B cell (primary cell): ENCODE data around the gene RTBDN. TPM values are rescaled to one million over a fixed set of nuclear protein-coding genes. Genes with fewer than 3 reads are reported as not detected.
A peak's percentile ranks its signal among the peaks of the same experiment; 100 is the strongest.

Experiments
- ATAC-seq: fragments of 200-7000 bp; cut with Tn5 transposase; one replicate; pipeline ENCODE4 v1.10.0; 2021; ENCODE audit warnings: low read depth, mild to moderate bottlenecking, moderate number of reproducible peaks, moderate library complexity
- CTCF ChIA-PET: fragments of 350-600 bp; sonication (Branson Sonifier 250); formaldehyde crosslinking; loops from one replicate; lab custom pipeline; 2021; ENCODE audit warnings: antibody characterized with exemption, inconsistent platforms; lab: Charles Lee
- POLR2A ChIA-PET: fragments of 350-600 bp; sonication (Branson Sonifier 250); formaldehyde crosslinking; loops from one replicate; lab custom pipeline; 2021; ENCODE audit warnings: antibody characterized with exemption; lab: Charles Lee
- DNase-seq: peaks from one replicate; pipeline ENCODE4 v3.0.0; 2013
- H2AFZ ChIP-seq: 2 replicates; pipeline ENCODE4 v1.6.1; 2012; ENCODE audit warnings: mild to moderate bottlenecking, low read depth, low read length; ENCODE audit not compliant: insufficient read depth, poor library complexity, severe bottlenecking
- H3K27ac ChIP-seq, 2 donors: 1 replicate in 1 of 2; 2 replicates in 1 of 2; pipeline ENCODE4 v1.5.1; 2012 to 2013; ENCODE audit warnings: low read length in 2 of 2, mild to moderate bottlenecking in 2 of 2, moderate library complexity in 1 of 2
- H3K27me3 ChIP-seq, 4 experiments: fragments of 200-600 bp in 1 of 4; sonication (generic) in 1 of 4; replicated peaks in 1 of 4; 1 replicate in 2 of 4; 2 replicates in 2 of 4; pipeline versions ENCODE4 v1.6.1 to v1.7.0; 2013 to 2016; ENCODE audit warnings: low read length in 3 of 4, mild to moderate bottlenecking in 2 of 4, mixed read lengths in 1 of 4, moderate library complexity in 1 of 4; ENCODE audit not compliant: insufficient read depth in 4 of 4, control insufficient read depth in 3 of 4; ENCODE audit errors: control extremely low read depth in 1 of 4
- H3K36me3 ChIP-seq, 2 experiments: replicated peaks in 1 of 2; 1 replicate in 1 of 2; 2 replicates in 1 of 2; pipeline versions ENCODE4 v1.6.1 to v1.7.1; 2013; ENCODE audit warnings: low read length in 1 of 2; ENCODE audit not compliant: insufficient read depth in 2 of 2, control insufficient read depth in 1 of 2; ENCODE audit errors: control extremely low read depth in 1 of 2, extremely low read depth in 1 of 2
- H3K4me1 ChIP-seq, 2 donors: fragments of 200-600 bp in 1 of 2; sonication (generic) in 1 of 2; 1 replicate in 1 of 2; 2 replicates in 1 of 2; pipeline versions ENCODE4 v1.5.1 to v1.6.1; 2013 to 2017; ENCODE audit warnings: low read length in 2 of 2; ENCODE audit not compliant: control insufficient read depth in 2 of 2, insufficient read depth in 2 of 2
- H3K4me2 ChIP-seq: replicated peaks from 2 replicates; pipeline ENCODE3; 2012; ENCODE audit warnings: mild to moderate bottlenecking, low read depth, low read length; ENCODE audit not compliant: poor library complexity, severe bottlenecking
- H3K4me3 ChIP-seq, 5 experiments: fragments of 200-600 bp in 1 of 5; sonication (generic) in 1 of 5; 1 replicate in 3 of 5; 2 replicates in 2 of 5; pipeline versions ENCODE4 v1.5.1 to v1.7.0; 2011 to 2016; ENCODE audit warnings: low read length in 4 of 5, mild to moderate bottlenecking in 4 of 5, low read depth in 2 of 5, control low read depth in 1 of 5, moderate library complexity in 1 of 5; ENCODE audit not compliant: insufficient read depth in 1 of 5; ENCODE audit errors: control extremely low read depth in 1 of 5, extremely low read depth in 1 of 5
- H3K79me2 ChIP-seq: fragments of 200-600 bp; sonication (generic); one replicate; pipeline ENCODE4 v1.6.0; 2016; ENCODE audit warnings: low read length; ENCODE audit not compliant: control insufficient read depth, insufficient read depth
- H3K9ac ChIP-seq: fragments of 200-600 bp; sonication (generic); 2 replicates; pipeline ENCODE4 v1.6.1; 2017; ENCODE audit warnings: mild to moderate bottlenecking, low read length, moderate library complexity
- H3K9me3 ChIP-seq, 3 donors: one replicate each; pipeline versions ENCODE4 v1.6.1 to v1.7.1; 2013; ENCODE audit warnings: low read length in 2 of 3; ENCODE audit not compliant: control insufficient read depth in 2 of 3, insufficient read depth in 1 of 3; ENCODE audit errors: control extremely low read depth in 1 of 3
- H4K20me1 ChIP-seq: 2 replicates; pipeline ENCODE4 v1.6.0; 2012; ENCODE audit warnings: mild to moderate bottlenecking, low read length; ENCODE audit not compliant: insufficient read depth, control insufficient read depth, poor library complexity, severe bottlenecking
- H3K27ac Mint-ChIP-seq: one replicate; pipeline ENCODE4 v1.8.0; 2021; ENCODE audit warnings: mixed read lengths
- H3K27me3 Mint-ChIP-seq: one replicate; pipeline ENCODE4 v1.8.0; 2021; ENCODE audit warnings: mixed read lengths
- H3K4me1 Mint-ChIP-seq: one replicate; pipeline ENCODE4 v1.8.0; 2021; ENCODE audit warnings: mixed read lengths
- H3K4me3 Mint-ChIP-seq: one replicate; pipeline ENCODE4 v1.8.0; 2021; ENCODE audit warnings: mixed read lengths
- H3K9me3 Mint-ChIP-seq: one replicate; pipeline ENCODE4 v1.8.0; 2022; ENCODE audit warnings: mixed read lengths; ENCODE audit not compliant: insufficient read depth
- CTCF ChIP-seq: fragments of 200-600 bp; IDR thresholded peaks from one replicate; pipeline ENCODE4 v1.8.0; 2022; ENCODE audit warnings: antibody characterized with exemption, mild to moderate bottlenecking
- EZH2 ChIP-seq: IDR thresholded peaks from 2 replicates; pipeline ENCODE4 v1.6.1; 2012; ENCODE audit warnings: borderline replicate concordance, low read depth, mild to moderate bottlenecking, moderate library complexity, low read length; ENCODE audit not compliant: insufficient read depth, poor library complexity, severe bottlenecking
- WGBS: methylation state at CpG from one replicate; pipeline ENCODE4 v1.1.5; 2013; ENCODE audit warnings: missing lambda C conversion rate; ENCODE audit not compliant: insufficient coverage; 5-methylcytosine and 5-hydroxymethylcytosine counted together
- intact Hi-C: fragments of 100-400 bp; cut with micrococcal nuclease; formaldehyde crosslinking; loops from one replicate; pipeline ENCODE4 v1.10.0; 2022
- polyA plus RNA-seq: library from polyadenylated mRNA; depleted of rRNA; stranded (reverse); fragments of >200 nt; gene quantifications from 2 replicates; pipeline ENCODE4 v1.2.3, GENCODE V29; 2012
- total RNA-seq, 2 donors: library from RNA; stranded (reverse); fragments of 120-200 nt in 1 of 2; gene quantifications; 1 replicate in 1 of 2; 2 replicates in 1 of 2; pipeline versions ENCODE4 v1.2.3 to v1.2.4, GENCODE V29; 2013 to 2022

Gene RTBDN
- total and polyA plus RNA-seq, 2 donors (not counting 1 experiment from before 2014, with no cell fraction given): not detected

- Histone ChIP-seq H2AFZ (no peak overlapping the region), H3K9me3 (no peaks in the 10 kb centered on the region), H3K79me2 (no peaks in the 10 kb centered on the region), H3K27ac (peak overlapping the region; percentile 92 to 97), H3K4me3 (no peak overlapping the region), H3K27me3 (no peaks in the 10 kb centered on the region), H3K9ac (no peak overlapping the region), H3K4me2 (peak overlapping the region; percentile 96), H4K20me1 (no peaks in the 10 kb centered on the region), H3K36me3 (no peaks in the 10 kb centered on the region), H3K4me1 (peaks cover 75 to 81% of the 10 kb centered on the region in 2 donors)
- WGBS: 82% methylated on average over 9 of the region's 10 CpGs
- intact Hi-C loops: no loop called here
- CTCF ChIA-PET: interaction anchor here (1.0 to 27.9 kb wide), 2 partner anchors 15 to 24 kb away, joined by 3 to 1147 read pairs; partner anchors contain the start of genes JUNB, PRDX2, RNASEH2A and THSD8
- H3K4me1 Mint-ChIP-seq: peaks cover 47% of the 10 kb centered on the region
- H3K27ac Mint-ChIP-seq: no peak overlapping the region
- no peaks in the 10 kb centered on the region for H3K27me3 Mint-ChIP-seq
- ATAC-seq: no peak
- POLR2A ChIA-PET: interaction anchor here (4.9 kb wide), 1 partner anchor 9 kb away, joined by 118 read pairs; the partner anchor contains the start of gene JUNB
- no peak for DNase-seq
- H3K4me3 Mint-ChIP-seq: no peak overlapping the region
- TF ChIP-seq EZH2: no peak
- no peak for TF ChIP-seq CTCF
- no peaks in the 10 kb centered on the region for H3K9me3 Mint-ChIP-seq
Observed at GRCh38 chr19:12784394-12784870, 49.9 kb downstream of the RTBDN start.

- Histone ChIP-seq H3K4me2 (peak overlapping the region; percentile 96), H2AFZ (no peak overlapping the region), H3K36me3 (no peaks in the 10 kb centered on the region), H3K9me3 (no peaks in the 10 kb centered on the region), H3K4me1 (peaks cover 74 to 81% of the 10 kb centered on the region in 2 donors), H3K9ac (no peak overlapping the region), H4K20me1 (no peaks in the 10 kb centered on the region), H3K4me3 (no peak overlapping the region), H3K27ac (peak overlapping the region; percentile 92 to 97), H3K27me3 (no peaks in the 10 kb centered on the region), H3K79me2 (no peaks in the 10 kb centered on the region)
- DNase-seq (no peak), ATAC-seq (no peak)
- TF ChIP-seq CTCF (no peak), EZH2 (no peak)
- POLR2A ChIA-PET: interaction anchor here (4.9 kb wide), 1 partner anchor 10 kb away, joined by 118 read pairs; the partner anchor contains the start of gene JUNB
- Mint-ChIP-seq H3K4me1 (peaks cover 47% of the 10 kb centered on the region), H3K4me3 (peak overlapping the region; percentile 89), H3K9me3 (no peaks in the 10 kb centered on the region), H3K27me3 (no peaks in the 10 kb centered on the region), H3K27ac (no peak overlapping the region)
- intact Hi-C loops: no loop called here
- WGBS: 60% methylated on average over 16 of the region's 19 CpGs
- CTCF ChIA-PET: interaction anchor here (1.0 to 27.9 kb wide), 2 partner anchors 15 to 24 kb away, joined by 3 to 1147 read pairs; partner anchors contain the start of genes JUNB, PRDX2, RNASEH2A and THSD8
Observed at GRCh38 chr19:12783849-12784393, 50.5 kb downstream of the RTBDN start.
